ENCODE measurements around the gene KAT5.

GRCh38 chr11:65680192-65680743 is 31.8 kb upstream of the KAT5 start:
- TF ChIP-seq EP300 (conservative IDR thresholded peaks at IDR 0.05; ENCODE audit: poor library complexity, severe bottlenecking) (no peak), CTCF (IDR thresholded peaks at IDR 0.05; ENCODE audit: poor library complexity, severe bottlenecking) (no peak), EZH2 (IDR thresholded peaks at IDR 0.05; ENCODE audit: borderline replicate concordance, insufficient read depth, low read length, poor library complexity, severe bottlenecking) (no peak), SMC3 (conservative IDR thresholded peaks at IDR 0.05; ENCODE audit: poor library complexity) (no peak), TAF1 (IDR thresholded peaks at IDR 0.05; ENCODE audit: low read depth) (no peak)
